Ramos (cell line): Measurements from ENCODE around the gene ACOXL.

Source experiments
- in situ Hi-C: fragments of 300-500 bp; cut with MboI; formaldehyde crosslinking; loops from one replicate; pipeline ENCODE4 v1.14.3; 2022; ENCODE audit warnings: low sequenced_read_pairs; ENCODE audit not compliant: unreplicated experiment

Gene ACOXL

DNA sequence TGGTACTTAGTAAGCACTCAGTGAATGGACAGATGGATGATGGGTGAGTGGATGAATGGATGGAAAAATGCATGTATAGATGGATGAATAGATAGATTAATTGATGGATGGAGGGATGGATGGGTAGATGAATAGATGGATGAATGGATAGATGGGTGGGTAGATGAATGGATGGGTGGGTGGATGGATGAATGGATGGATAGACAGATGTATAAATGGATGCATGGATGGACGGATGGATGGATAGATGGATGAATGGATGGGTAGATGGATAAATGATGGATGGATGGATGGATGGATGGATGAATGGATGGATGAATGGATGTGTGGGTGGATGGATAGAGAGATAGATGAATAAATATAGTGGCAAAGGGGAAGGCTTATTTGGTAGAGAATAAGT is 83.6 kb downstream of the ACOXL start:
- in situ Hi-C loops: loop anchor here (25.0 kb wide), 1 partner anchor 896 kb away; no protein-coding TSS in a partner anchor

DNA sequence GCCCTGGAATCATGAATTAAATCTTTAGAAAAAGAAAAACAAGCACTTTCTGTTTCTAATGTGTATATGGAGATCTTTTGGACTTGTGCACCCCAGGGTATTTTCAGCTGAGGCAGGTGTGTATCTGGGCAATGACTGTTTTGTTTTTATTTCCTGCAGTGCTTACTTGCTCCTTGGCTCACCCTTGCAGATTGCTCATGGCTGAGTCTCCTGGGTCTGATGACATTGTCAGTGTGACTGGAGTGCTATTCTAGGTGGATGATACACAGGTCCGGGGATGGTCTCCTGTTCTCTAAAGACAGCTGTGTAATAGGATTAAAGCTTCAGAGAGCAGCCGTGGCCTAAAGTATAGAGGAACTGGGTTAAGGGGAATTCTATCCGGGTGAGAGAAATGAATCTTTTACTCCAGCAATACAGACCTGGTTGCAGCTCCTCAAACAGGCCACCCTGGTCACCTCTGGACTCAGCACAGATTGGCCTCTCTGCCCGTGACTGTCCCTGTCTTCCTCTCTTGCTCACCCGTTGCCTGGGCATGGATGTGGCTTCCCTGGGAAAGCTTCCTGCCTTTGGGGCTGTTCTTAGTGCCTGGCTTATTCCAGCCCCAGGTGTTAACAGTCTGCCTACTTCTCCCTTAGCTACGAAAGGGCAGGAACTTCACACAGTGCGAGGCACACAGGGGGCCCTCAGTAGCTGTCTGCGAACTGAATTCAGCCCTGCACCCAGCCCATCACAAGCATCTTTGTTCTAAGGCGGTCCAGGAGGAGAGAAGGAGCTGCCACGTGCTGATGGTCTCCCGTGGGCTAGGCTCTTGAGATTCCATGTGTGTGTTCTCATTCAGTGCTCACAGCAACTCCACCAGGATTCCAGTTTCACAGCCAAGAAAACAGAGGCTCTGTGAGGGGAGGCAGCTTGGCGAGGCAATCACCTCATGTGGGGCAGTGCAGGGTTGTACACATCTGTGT is 84.3 kb downstream of the ACOXL start:
- in situ Hi-C loops: loop anchor here (25.0 kb wide), 1 partner anchor 896 kb away; no protein-coding TSS in a partner anchor

DNA sequence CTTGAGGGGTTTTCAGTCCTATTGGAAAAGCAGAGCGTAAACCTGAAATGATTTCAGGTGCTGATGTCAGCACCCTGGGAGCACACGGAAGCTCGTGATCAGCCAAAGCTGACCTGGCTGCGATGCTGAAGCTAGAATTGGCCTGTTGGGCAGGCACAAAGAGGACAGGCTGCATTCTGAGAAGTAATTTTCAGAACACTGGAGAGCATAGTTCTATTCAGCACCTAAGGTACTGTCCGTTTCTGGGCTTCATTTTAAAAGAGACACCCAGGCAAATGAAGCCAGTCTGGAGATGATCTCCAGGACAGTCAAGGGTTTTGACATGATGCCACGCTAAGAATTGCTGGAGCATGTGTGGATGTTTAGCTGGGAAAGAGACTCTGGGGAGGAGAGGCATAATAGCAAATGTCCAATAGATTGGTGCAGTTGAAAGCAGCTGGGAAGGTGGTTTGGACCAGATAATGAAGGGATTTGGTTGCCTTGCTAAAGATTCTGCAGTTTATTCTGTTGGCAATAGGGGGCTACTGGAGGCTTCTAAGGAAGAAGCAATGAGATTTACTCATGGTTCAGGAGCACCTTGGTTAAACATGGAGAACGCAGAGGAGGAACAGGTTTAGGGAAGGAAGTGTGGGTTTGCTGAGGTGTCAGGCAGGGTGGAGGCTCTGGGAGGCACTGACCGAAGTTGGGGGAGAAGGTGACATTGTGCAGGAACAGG is 86.6 kb downstream of the ACOXL start:
- in situ Hi-C loops: loop anchor here (25.0 kb wide), 1 partner anchor 893 kb away; no protein-coding TSS in a partner anchor

DNA sequence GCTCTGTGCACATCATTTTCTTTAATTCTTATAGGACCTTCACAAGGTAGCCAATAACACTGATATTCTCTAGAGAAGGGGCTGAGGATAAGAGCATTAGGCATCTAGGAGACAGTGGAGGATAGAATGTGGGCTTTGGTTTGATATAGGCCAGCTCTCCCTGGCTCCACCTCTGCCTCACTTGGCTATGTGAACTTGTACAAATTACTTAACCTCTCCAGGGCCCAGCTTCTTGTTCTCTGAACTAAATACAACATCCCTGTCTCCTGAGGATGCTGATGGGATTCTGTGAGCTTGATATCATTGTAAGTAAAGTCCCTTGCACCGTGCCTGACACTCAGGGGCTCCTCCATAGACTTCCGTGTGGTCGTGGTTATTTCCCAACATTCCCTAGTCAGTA is 87.3 kb downstream of the ACOXL start:
- in situ Hi-C loops: loop anchor here (25.0 kb wide), 1 partner anchor 893 kb away; no protein-coding TSS in a partner anchor

DNA sequence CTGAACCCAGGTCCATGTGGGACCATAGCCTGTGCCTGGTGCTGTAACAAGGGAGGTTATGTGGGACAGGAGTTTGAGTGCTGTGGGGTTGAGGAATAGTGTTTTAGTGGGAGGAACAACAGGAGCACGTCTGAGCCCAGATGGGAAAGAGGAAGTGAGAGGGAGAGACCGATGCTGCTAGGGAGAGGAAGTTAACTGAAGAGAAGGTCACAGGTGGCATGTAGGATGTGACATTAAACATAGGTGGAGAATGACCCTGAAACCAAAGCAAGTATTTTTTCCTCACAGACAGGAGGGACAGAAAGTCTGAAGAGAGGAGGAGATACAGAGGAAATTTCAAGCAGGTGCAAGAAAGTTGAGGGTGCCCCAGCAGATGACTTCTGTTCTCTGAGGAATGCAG is 87.8 kb downstream of the ACOXL start:
- in situ Hi-C loops: loop anchor here (25.0 kb wide), 1 partner anchor 892 kb away; no protein-coding TSS in a partner anchor

DNA sequence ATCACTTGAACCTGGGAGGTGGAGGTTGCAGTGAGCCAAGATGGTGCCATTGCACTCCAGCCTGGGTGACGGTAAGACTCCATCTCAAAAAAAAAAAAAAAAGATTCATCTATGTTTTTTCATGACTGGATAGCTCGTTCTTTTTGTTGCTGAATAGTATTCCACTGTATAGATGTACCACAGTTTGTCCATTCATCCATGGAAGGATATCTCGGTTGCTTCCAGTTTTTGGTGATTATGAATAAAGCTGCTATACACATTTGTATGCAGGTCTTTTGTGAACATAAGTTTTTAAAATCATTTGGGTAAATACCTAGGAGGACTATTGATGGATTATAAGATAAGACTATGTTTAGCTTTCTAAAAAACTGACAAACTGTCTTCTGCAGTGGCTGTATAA is 90.8 kb downstream of the ACOXL start:
- in situ Hi-C loops: loop anchor here (25.0 kb wide), 1 partner anchor 889 kb away; no protein-coding TSS in a partner anchor

DNA sequence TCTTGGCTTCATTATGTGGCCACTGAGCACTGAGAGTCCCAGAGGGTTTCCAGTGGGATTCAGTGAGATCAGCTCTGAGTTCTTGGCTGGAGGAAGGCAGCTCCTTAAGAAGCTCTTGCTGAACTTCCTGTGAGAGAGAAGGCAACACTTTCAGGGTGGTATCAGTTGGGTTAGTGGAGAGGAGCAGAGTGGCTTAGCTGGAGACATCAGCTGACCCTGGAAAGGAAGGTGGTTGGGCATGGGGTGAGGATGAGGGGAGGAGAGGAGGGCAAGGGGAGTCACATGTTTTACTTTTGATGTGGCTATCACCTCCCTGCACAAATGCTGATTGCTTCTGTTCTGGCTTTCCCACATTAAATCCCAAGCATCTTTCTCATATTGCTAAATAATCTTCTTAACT is 95.1 kb downstream of the ACOXL start:
- in situ Hi-C loops: no loop called here

DNA sequence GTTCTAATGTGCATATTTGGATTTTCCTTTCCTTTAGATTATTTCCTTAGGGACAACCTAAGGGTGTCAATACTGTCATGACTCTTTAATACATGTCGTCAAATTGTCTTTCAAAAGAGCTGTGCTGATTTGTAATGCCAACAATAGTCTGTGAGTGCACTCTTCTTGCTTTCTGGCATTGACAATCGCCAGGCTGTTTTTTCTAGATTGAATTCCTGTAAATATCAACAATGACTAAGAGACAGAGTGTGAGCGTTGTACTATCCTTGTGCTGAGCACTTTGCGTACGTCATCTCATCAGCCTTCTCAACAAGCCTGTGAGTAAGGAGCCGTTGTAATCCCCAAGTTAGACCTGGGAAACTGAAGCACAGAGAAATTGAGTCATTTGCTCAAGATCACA is 96.0 kb downstream of the ACOXL start:
- in situ Hi-C loops: no loop called here

DNA sequence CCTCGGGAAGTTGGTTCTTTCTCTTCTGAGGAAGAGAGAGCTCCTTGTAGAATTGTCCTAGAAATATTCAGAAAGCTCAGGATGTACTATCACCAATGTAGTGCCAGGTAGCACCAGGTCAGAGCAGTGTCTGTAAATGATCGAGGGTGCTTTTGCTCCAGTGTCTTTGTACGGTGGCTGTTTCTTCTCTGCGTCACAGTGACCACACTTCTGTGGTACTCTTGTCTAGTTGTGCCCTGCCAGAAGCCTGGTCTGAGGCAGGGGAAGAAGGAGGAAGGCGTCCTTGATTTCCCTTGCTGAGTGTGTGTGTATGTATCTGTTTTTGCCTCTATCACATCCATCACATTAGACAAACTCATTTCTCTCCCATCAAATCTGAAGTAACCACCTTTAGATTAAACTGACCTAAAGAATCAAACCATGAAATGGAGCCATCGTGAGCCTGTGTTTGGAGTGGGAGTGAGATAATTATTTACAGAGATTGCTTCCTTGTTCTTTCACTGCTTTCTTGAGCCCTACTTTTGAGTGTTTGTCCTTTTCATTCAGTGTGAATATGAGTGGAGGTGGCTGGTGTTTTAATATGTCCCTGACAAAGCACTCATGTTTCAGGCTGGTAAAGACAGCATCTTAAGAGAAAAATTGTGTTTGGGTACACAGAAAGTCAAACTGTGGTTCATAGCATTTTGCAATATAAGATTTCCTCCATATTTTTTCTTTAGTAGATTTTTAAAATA is 97.2 kb downstream of the ACOXL start:
- in situ Hi-C loops: no loop called here

DNA sequence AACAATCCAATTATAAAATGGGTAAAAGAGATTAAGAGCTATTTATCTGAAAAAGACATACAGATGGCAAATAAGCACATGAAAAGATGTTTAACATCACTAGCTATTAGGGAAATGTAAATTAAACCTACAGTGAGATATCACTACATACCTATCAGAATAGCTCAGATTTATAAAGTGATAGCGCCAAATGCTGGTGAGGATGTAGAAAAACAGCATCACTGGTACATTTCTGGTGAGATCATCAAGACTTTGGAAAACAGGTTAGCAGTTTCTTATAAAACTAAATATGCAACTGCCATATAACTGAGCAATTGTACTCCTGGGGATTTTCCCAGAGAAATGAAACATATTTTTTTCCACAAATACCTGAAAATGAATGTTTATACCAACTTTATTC is 100.4 kb downstream of the ACOXL start:
- in situ Hi-C loops: no loop called here

DNA sequence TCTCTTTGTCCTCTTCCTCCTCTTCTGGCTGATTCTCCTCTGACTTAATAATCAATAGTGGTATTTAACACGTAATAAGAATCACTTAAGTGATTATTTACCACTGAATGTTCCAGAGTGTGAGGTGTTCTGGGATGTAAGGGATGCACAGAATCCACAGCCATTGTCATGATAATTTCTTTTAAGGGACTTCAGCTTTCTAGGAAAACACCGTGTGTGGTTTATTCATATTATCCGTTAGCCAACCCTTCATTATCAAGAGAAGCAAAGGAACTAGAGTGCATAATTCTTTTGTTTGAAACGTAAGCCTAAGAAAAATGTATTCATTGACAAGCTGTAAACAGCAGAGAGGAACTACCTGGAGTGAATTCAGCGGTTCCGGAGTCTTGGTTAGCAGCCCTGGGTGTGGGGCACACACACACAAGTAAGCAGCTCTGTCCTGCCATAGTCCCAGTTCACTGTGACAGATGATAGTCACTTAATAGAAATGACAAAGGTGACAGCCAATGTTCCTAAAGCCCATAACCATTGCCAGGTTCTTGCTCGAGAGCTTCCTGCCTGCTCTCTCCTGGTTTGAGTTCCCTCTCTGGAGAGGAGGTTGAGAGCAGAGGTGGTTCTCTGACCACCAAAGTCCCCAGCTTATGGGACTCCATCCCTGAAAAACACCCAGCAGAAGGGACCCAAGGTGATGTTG is 101.9 kb downstream of the ACOXL start:
- in situ Hi-C loops: no loop called here

DNA sequence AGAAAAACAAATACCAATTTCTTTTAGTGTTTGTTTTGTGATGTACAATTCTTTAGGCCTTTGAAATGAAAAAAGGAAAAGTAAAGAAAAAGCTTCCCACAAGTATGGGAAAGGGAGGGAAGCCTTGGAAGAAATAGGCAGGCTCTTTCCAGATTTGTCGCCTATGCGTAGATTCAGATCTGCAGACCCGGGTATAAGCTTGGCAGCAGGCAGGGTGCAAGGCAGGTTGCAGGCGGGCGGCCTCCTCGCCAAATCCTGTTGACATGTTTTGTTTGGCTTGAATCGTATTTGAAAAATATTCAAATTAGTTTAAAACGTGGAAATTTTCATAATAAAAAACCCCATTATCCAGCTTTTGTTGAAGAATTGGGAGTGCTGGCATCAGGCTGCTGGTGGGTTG is 104.3 kb downstream of the ACOXL start:
- in situ Hi-C loops: no loop called here

DNA sequence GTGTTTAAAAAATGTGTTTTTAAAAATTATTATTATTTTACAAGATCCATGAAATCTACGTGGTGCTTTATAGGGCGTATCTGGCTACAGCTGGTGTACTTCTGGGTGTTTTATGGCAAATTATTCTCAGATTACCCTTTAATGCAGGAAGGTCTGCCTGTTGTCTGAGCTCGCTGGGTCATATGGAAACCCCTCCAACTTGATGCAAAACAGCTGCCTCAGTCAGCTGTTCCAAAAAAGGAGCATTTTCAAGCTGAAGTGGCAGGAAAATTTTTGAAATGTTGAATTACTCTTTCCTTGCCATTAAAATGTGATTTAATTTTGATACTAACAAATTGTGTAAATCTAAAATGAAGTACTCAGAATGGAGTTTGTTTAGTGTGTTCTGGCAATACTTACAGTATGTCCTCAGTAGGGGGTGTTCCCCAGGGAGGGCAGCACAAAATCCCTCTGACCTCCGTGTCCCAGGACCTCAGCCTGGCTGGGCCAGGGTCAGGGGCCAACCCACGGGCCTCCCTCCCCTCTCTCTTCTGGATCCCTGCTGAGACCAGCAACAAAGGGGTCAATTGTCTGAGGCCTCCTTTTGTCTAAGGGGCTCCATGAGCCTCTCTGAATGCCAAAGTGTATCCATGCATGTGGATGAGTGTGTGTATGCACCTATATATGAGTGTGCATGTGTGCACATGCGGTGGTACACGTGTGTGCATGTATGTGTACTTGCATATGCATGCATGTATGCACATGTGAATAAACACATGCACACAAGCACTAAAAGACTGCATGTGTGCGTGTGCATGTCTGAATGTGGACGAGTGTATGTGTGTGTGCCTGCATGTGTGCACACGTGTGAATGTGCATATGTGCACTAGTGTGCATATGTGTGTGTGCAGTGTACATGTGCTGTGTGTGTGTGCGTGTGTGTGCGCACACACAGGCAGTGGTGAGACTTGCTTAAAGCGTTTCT is 105.4 kb downstream of the ACOXL start:
- in situ Hi-C loops: no loop called here

DNA sequence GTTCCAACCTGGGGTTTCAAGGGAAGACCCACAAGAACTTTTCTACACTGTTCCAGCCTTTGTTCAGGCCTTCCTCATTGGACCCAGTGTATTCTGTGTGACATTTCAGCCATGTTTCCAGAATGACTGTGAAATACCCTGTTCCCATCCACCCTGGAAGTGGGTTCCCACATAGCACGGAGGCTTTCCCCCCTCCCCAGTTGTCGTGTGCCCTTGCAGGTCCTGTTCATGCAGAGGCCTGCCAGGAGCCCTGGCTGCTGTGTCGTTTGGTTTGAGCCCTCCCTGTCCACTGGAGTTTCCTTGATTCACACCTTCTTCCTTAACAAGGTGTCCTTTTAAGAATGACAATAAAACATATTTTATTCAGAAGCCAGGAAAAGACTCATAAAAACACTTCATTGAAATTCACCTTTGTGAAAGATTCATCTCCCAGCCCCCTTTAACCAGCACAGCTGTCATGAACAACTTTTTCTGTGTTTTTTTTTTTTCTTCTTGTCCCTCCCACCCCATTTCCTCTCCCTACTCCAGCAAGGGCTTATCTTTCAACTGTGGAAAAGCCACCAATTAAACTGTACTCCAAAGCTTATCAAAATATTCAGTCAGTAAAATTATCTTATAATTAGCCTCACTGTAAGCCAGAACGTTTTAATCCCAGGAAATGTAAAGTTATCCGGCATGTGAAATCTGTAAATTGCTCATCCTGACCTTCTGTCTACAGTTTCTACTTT is 106.4 kb downstream of the ACOXL start:
- in situ Hi-C loops: no loop called here

DNA sequence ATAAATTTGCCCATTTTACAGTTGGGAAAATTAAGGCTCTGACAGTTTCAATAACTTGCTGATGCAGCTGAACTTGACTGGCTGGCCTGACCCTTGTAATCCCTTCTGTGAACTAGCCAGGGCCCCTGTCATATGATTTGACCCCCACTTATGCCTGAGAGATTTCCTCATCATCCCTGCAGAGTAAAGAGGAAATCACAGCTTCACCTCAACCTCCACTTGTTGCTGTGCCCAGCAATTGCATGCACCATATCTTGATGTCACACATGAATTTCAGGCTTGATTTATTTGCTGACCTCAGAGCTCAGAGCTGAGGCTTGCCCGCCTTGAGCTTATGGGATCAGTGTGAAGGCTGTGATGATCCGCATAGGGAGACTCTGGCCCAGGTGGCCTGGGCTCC is 108.1 kb downstream of the ACOXL start:
- in situ Hi-C loops: no loop called here

DNA sequence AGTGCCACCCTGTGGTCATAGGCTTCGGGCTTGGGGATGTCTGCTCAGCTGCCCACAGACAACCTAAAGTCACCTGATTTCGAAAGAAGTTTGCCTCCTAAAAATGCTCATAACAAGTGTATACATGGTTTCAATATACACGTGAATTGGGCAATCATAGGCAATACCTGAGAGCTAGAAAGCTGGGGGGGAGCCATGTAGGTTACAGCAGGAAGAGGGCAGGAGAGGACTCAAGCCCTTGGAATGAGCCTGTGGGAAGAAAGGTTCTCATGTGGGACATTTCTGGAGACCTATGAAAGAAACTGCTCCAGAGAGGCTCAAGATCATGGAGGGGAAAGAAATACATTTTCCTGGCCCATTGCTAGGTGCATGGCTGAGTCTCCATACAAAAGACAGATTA is 109.7 kb downstream of the ACOXL start:
- in situ Hi-C loops: no loop called here

DNA sequence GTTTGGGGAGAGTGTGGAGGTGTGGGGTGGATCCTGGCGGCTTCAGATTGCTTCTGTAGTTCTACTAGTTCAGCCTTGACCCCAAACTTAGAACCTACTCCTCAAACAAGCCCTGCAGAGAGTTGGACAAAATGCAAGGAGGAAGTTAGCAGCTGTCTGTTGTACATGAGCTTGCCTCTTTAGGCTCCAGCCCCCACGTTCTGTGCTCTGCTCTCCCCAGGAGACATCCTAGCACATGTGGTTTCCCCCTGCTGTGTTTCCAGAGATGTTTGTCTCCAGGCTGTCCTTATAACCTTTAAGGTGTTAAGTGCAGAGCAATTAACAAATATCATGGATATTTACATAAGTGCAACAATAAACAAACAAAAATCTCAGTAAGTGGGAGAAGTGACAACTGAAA is 111.1 kb downstream of the ACOXL start:
- in situ Hi-C loops: no loop called here

DNA sequence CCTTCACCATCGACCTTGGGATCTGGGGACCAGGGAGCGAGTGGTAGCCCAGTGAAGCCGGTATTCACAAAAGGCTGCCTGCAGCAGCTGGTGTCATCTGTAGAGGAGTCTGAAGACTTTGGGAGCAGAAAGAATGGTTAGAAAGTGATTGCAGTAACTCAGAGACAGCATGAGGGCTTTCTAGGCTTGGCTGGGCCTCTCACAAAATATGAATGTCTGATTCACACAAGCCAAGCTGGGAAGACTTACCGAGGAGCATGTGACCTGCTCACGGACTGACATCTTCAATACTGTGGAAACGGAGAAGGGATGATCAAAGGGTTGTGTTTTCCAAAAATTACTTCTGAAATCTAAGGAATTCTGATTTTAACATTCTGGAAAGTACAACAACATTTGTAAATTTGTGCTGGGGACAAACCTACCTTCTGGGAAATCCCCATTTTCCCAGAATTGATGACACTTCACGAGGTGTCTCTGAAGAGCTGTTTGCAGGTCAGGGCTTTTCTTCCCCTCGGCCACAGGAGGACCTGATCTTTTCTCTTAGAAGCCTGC is 111.7 kb downstream of the ACOXL start:
- in situ Hi-C loops: no loop called here
